ENCODE results near the gene PRKAR1B.

The PRKAR1B gene

GRCh38 chr7:691361-692045 is 35.6 kb downstream of the PRKAR1B start:
- no peak for DNase-seq (ENCODE audit: low read depth)

DNA sequence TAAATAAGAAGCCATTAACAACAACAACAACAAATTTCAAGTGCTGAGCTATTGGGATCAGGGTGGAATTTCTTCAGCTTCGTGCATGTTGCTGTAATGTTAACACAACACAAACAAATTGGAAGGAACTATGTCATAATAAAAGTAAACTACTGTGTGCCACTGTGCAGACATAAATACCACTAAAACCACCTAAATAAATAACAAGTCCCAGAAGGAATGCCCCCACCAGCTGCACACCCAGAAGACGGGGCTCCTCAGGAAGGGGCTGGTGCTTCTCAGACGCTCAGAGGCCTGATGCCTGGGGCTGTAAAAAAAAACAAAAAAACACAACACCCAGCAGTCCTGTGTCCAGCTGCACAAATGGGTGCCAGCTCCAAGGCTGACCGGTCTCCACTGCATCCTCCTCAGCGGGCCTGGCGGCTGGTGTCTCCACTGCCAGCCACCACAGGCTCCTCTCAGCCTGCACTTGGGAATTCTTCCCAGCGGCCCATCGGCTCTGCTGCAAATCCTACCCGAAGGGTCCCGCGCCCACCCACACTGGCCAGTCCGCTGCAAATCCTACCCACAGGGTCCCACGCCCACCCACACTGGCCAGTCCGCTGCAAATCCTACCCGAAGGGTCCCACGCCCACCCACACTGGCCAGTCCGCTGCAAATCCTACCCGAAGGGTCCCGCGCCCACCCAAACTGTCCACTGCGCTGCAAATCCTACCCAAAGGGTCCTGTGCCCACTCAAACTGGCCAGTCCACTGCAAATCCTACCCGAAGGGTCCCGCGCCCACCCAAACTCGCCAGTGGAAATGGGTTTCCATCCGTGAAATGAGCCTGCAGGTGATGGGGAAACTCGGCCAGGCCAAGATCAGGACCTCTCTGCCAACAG is 36.4 kb downstream of the PRKAR1B start:
- DNase-seq (ENCODE audit: low read depth), result no peak

DNA sequence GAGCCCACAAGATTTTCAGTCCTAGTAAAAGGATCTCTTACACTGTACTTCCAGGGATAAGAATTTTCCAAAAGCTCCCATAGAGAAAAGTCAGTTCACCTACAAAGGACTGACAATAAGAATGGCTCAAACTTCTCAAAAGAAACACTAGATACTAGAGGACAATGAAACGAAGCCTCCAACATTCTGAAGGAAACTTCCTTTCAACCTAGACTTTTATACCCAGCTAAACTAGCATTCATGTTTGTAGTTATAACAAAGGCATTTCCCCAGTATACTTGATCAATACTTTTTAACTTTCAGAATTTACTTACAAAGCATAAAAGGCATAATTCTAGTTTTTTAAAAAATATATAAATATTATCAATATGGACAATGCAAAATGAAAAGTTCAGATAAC is 41.5 kb downstream of the PRKAR1B start:
- no peak for DNase-seq (ENCODE audit: low read depth)

- no peak for DNase-seq (ENCODE audit: low read depth)
Observed at GRCh38 chr7:684416-684815, 42.7 kb downstream of the PRKAR1B start.

- DNase-seq (ENCODE audit: low read depth), result no peak
Observed at GRCh38 chr7:683526-684205, 43.4 kb downstream of the PRKAR1B start.

DNA sequence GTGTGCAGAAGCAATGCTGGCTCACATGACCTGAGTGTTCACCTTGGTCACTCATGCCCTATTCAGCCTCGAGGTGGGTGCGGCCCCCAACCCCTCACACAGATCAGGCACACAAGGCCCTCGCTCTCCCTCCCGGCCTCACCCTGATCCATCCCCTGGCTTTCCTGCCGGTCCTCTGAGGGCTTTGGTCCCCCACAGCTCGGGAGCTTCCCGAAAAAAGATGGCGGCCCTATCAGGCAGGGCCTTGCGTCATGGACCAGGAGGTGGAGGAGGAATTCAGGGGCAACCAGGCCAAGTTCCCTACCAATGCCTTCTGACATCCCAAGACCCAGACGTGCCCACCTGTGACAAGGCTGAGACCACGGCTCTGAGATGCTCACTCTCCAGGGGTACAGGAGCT is 44.3 kb downstream of the PRKAR1B start:
- DNase-seq (ENCODE audit: low read depth), result no peak

DNA sequence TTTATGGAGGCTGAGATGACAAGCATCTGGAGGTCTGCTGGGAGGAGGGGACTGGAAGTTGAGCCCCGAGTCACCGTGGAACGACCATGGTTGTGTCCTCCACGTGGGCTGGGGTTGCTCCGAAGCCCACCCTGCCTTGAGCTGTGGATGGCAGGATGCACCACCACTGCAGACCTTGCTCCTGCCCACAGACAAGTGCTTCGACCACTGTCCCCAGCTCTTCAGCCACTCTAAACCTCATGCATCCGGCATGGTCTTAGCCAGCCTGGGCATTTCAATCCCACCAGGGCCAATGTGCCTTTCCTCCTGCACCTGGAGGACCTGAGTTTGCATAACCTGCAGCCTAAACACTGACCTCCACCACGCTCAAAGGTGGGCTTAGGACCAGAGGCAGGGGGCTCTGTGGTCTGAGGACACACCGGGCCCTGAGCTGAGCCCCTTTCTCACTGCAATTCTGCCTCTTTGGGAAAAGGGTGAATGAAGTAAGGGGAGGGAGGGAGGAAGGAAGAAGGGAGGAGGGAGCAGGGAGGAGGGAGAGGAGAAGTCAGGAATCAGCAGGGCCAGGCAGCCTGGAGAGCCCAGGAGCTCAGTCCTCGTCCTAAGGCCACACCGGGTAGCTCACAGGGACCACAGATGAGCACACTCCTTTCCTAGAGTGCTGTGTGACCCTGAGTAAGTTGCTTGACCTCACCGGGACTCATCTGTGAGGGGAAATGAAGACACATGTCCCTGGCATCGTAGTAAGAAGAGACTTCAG is 45.4 kb downstream of the PRKAR1B start:
- DNase-seq (ENCODE audit: low read depth), result no peak

DNA sequence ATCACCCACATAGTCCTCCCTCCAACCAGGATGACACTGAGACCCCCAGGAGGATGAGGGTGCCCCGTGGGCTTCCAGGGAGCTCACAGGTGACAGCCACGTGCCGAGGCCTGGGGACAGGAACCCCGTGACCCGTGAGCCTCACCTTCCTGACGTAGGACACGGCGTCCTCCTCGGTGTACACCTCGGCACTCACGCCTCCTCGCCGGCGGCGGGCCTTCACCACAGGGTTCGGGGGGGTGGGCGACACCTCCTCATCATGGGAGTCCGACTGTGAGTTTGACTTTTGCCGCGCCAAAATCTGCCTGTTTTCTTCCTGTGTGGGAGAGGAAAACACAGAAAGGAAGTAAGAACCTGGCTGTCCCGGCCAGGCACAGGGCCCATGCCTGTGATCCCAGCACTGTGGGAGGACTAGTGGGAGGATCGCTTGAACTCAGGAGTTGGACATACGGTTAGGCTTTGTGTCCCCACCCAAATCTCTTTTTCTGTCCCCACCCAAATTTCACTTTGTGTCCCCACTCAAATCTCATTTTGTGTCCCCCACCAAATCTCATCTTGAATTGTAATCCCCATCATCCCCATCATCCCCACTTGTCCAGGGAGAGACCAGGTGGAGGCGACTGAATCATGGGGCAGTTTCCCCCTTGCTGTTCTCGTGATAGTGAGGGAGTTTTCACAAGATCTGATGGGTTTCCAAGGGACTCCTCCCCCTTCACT is 46.5 kb downstream of the PRKAR1B start:
- DNase-seq (ENCODE audit: low read depth), result no peak

DNA sequence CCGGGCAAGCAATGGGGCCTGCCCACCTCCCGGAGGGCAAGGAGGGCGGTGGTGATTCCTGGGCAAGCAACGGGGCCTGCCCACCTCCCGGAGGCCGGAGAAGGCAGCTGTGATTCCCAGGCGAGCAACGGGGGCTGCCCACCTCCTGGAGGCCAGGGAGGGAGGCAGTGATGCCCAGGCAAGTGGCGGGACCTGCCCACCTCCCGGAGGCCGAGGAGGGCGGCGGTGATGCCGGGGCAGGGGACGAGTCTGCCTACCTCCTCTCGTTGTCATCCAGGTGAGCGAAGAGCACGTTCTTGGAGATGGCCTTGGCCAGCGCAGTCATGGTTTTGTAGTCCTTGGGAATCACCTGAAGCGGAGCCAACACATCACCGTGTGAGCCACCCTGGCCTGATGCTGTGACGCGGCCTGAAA is 50.1 kb downstream of the PRKAR1B start:
- DNase-seq (ENCODE audit: low read depth), result no peak

DNA sequence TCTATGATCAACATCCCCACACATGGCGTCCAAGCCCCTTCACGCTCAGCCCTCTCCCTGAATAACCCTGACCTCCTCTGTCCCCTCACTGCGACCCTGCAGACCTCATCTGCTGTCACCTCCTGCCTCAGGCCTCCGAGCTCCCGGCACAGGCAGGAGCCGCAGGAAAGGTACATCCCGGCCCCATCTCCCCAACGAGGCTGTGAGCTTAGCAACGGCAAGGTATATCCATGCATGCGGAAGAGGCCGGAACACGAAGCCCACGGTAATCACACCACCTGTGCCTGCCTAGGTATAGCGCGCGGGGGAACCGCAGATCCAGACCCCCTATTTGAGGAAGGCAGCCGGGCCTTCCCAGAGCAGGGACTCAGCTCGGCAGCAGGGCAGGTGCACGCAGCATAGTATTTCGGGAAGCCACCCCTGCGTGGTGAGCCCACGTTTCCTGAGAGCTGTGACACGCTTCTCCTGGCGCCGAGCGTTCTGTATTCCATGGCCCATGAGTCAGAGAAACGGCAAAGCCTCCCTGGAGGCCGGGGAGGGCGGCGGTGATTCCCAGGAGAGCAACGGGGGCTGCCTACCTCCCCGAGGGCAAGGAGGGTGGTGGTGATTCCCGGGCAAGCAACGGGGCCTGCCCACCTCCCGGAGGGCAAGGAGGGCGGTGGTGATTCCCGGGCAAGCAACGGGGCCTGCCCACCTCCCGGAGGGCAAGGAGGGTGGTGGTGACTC is 50.7 kb downstream of the PRKAR1B start:
- no peak for DNase-seq (ENCODE audit: low read depth)

- no peak for DNase-seq (ENCODE audit: low read depth)
Observed at GRCh38 chr7:674454-675410, 52.3 kb downstream of the PRKAR1B start.

- DNase-seq (ENCODE audit: low read depth), result no peak
Observed at GRCh38 chr7:673681-674453, 53.2 kb downstream of the PRKAR1B start.

DNA sequence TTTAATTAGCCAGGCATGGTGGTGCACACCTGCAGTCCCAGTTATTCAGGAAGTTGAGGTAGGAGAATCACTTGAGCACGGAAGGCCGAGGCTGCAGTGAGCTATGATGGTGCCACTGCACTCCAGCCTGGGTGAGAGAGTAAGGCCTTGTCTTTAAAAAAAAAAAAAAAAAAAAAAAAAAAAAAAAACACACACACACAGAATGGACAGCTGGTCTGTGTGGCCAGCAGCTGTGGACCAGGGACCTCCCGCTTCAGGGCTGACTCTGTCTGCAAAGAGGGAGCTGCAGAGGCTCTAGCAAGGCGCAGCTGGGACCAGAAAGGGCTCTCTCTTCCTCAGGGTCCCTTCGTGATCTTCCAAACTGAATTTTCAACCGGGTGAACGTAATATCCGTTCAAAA is 54.2 kb downstream of the PRKAR1B start:
- DNase-seq (ENCODE audit: low read depth), result no peak

GRCh38 chr7:671415-672042 is 55.6 kb downstream of the PRKAR1B start:
- no peak for DNase-seq (ENCODE audit: low read depth)

DNA sequence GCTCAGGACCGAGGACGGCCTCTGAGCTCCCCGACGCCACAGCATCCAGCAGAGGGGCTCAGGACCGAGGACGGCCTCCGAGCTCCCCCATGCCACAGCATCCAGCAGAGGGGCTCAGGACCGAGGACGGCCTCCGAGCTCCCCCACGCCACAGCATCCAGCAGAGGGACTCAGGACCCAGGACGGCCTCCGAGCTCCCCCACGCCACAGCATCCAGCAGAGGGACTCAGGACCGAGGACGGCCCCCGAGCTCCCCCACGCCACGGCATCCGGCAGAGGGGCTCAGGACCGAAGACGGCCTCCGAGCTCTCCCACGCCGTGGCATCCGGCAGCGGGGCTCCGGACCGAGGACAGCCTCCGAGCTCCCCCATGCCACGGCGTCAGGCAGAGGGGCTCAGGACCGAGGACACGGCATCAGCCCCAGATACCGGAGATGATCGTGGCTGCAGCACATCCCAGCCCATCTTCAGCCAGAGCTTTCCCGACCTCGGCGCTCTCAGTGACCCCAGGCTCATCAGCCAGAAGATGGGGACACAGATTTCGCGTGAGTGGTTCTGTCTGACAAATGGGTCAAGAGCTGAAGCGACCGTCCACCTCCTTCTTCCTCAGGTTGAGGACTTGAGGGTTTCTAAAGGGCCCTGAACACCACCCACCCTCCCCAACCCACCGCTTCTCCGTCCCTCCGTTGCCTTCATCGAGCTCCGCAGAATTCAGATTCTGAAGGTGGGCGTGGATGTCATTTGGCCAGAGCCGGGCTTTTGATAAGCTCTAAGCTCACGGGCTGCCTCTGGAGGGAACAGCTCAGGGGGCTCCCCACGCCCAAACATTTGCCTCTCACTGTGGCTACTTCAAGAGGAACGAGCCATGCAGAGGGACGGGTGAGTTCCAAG is 56.3 kb downstream of the PRKAR1B start:
- DNase-seq (ENCODE audit: low read depth), result no peak

- no peak for DNase-seq (ENCODE audit: low read depth)
Observed at GRCh38 chr7:668958-669357, 58.1 kb downstream of the PRKAR1B start.

Measured in stromal cell of bone marrow (primary cell).